Colon (tissue), 2 donors: ENCODE results near the gene ANTXR1.

Source experiments
- FAIRE-seq: peaks from 2 replicates; lab custom pipeline; 2012; peaks lifted over from hg19 to GRCh38; lab: Jason Lieb, UNC
- donor health status: control.
- donor health status: control.

Gene ANTXR1

GRCh38 chr2:69280796-69281412, 267.9 kb downstream of the ANTXR1 start:
- FAIRE-seq: no peak

- no peak for FAIRE-seq
Measured at GRCh38 chr2:69285379-69285894, 272.5 kb downstream of the ANTXR1 start.

GRCh38 chr2:69287544-69287943, 274.6 kb downstream of the ANTXR1 start:
- FAIRE-seq: no peak

- FAIRE-seq: no peak
Measured at GRCh38 chr2:69288429-69288828, 275.4 kb downstream of the ANTXR1 start.

GRCh38 chr2:69291004-69291650, 278.1 kb downstream of the ANTXR1 start:
- no peak for FAIRE-seq

GRCh38 chr2:69291721-69292120, 278.7 kb downstream of the ANTXR1 start:
- no peak for FAIRE-seq

- FAIRE-seq: no peak
Measured at GRCh38 chr2:69292256-69292655, 279.3 kb downstream of the ANTXR1 start.

- FAIRE-seq: no peak
Measured at GRCh38 chr2:69296421-69296820, 283.4 kb downstream of the ANTXR1 start.

GRCh38 chr2:69297216-69297615, 284.2 kb downstream of the ANTXR1 start:
- FAIRE-seq: no peak

GRCh38 chr2:69298261-69298660, 285.3 kb downstream of the ANTXR1 start:
- no peak for FAIRE-seq

- FAIRE-seq: no peak
Measured at GRCh38 chr2:69298862-69299261, 285.9 kb downstream of the ANTXR1 start.
